IPS-15b (cell line): ENCODE measurements around the gene USP38.
"Not testable (repeated sequence)": the region's sequence is repeated elsewhere in the genome, so short reads cannot be mapped to it uniquely, and the experiment has no call there.

Source experiments
- H3K27me3 ChIP-seq: one replicate; pipeline ENCODE4 v1.6.1; 2013; ENCODE audit warnings: low read length; ENCODE audit not compliant: control insufficient read depth, insufficient read depth
- H3K36me3 ChIP-seq: one replicate; pipeline ENCODE4 v1.6.1; 2013; ENCODE audit warnings: low read length; ENCODE audit not compliant: control insufficient read depth, insufficient read depth
- H3K4me1 ChIP-seq: one replicate; pipeline ENCODE4 v1.6.1; 2013; ENCODE audit warnings: mild to moderate bottlenecking, low read length; ENCODE audit not compliant: control insufficient read depth, insufficient read depth
- H3K4me3 ChIP-seq: one replicate; pipeline ENCODE4 v1.5.1; 2013; ENCODE audit warnings: low read depth, low read length
- H3K9ac ChIP-seq: one replicate; pipeline ENCODE4 v1.6.1; 2013; ENCODE audit warnings: low read depth, mild to moderate bottlenecking, low read length
- H3K9me3 ChIP-seq: one replicate; pipeline ENCODE4 v1.6.1; 2013; ENCODE audit warnings: mild to moderate bottlenecking, low read length; ENCODE audit not compliant: control insufficient read depth, insufficient read depth

USP38 gene

GRCh38 chr4:143215873-143216272 is 31.2 kb downstream of the USP38 start:
- peaks cover 3% of the 10 kb centered on the region for H3K36me3 ChIP-seq
- H3K9me3 ChIP-seq = no peaks in the 10 kb centered on the region
- no peak overlapping the region for H3K9ac ChIP-seq
- H3K4me3 ChIP-seq = no peak overlapping the region
- no peaks in the 10 kb centered on the region for H3K27me3 ChIP-seq
- H3K4me1 ChIP-seq = no peaks in the 10 kb centered on the region

- H3K4me1 ChIP-seq = no peaks in the 10 kb centered on the region
- H3K36me3 ChIP-seq = no peaks in the 10 kb centered on the region
- H3K27me3 ChIP-seq = no peaks in the 10 kb centered on the region
- H3K9ac ChIP-seq = no peak overlapping the region
- no peaks in the 10 kb centered on the region for H3K9me3 ChIP-seq
- H3K4me3 ChIP-seq = no peak overlapping the region
Observed at GRCh38 chr4:143224255-143224654, 39.5 kb downstream of the USP38 start.

GRCh38 chr4:143225167-143225566 is 40.5 kb downstream of the USP38 start:
- Histone ChIP-seq H3K27me3 (no peaks in the 10 kb centered on the region), H3K4me3 (no peak overlapping the region), H3K9ac (no peak overlapping the region), H3K36me3 (no peaks in the 10 kb centered on the region), H3K9me3 (no peaks in the 10 kb centered on the region), H3K4me1 (no peaks in the 10 kb centered on the region)

- Histone ChIP-seq H3K4me1 (no peaks in the 10 kb centered on the region), H3K4me3 (no peak overlapping the region), H3K9ac (no peak overlapping the region), H3K9me3 (no peaks in the 10 kb centered on the region), H3K36me3 (no peaks in the 10 kb centered on the region), H3K27me3 (no peaks in the 10 kb centered on the region)
Observed at GRCh38 chr4:143230683-143231082, 46.0 kb downstream of the USP38 start.

- Histone ChIP-seq H3K4me1 (no peaks in the 10 kb centered on the region), H3K27me3 (no peaks in the 10 kb centered on the region), H3K4me3 (no peak overlapping the region), H3K9me3 (no peaks in the 10 kb centered on the region), H3K9ac (no peak overlapping the region), H3K36me3 (no peaks in the 10 kb centered on the region)
Observed at GRCh38 chr4:143232277-143232676, 47.6 kb downstream of the USP38 start.

- no peaks in the 10 kb centered on the region for H3K36me3 ChIP-seq
- H3K9me3 ChIP-seq = no peaks in the 10 kb centered on the region
- no peak overlapping the region for H3K4me3 ChIP-seq
Observed at GRCh38 chr4:143234153-143234552, 49.4 kb downstream of the USP38 start.

GRCh38 chr4:143237195-143237594 is 52.5 kb downstream of the USP38 start:
- H3K4me1 ChIP-seq, H3K9ac ChIP-seq, H3K9me3 ChIP-seq, H3K4me3 ChIP-seq, H3K36me3 ChIP-seq, H3K27me3 ChIP-seq: not testable (repeated sequence)

More at GRCh38 chr4:143234153-143234552, 49.4 kb downstream of the USP38 start:
- Histone ChIP-seq H3K27me3 (no peaks in the 10 kb centered on the region), H3K4me1 (no peaks in the 10 kb centered on the region), H3K9ac (no peak overlapping the region)

GRCh38 chr4:143240939-143241679 is 56.4 kb downstream of the USP38 start:
- Histone ChIP-seq H3K36me3 (no peaks in the 10 kb centered on the region), H3K9me3 (no peaks in the 10 kb centered on the region), H3K27me3 (no peaks in the 10 kb centered on the region), H3K9ac (no peak overlapping the region), H3K4me3 (no peak overlapping the region), H3K4me1 (no peaks in the 10 kb centered on the region)

GRCh38 chr4:143241892-143242291 is 57.2 kb downstream of the USP38 start:
- Histone ChIP-seq H3K27me3 (no peaks in the 10 kb centered on the region), H3K4me3 (no peak overlapping the region), H3K4me1 (no peaks in the 10 kb centered on the region), H3K9ac (no peak overlapping the region), H3K9me3 (no peaks in the 10 kb centered on the region), H3K36me3 (no peaks in the 10 kb centered on the region)

- H3K9ac ChIP-seq = no peak overlapping the region
- H3K27me3 ChIP-seq = no peaks in the 10 kb centered on the region
- H3K9me3 ChIP-seq = no peaks in the 10 kb centered on the region
- no peaks in the 10 kb centered on the region for H3K4me1 ChIP-seq
- no peaks in the 10 kb centered on the region for H3K36me3 ChIP-seq
- no peak overlapping the region for H3K4me3 ChIP-seq
Observed at GRCh38 chr4:143243041-143243440, 58.3 kb downstream of the USP38 start.

GRCh38 chr4:143246977-143247376 is 62.3 kb downstream of the USP38 start:
- Histone ChIP-seq H3K9ac (no peak overlapping the region), H3K36me3 (no peaks in the 10 kb centered on the region)

GRCh38 chr4:143247866-143248265 is 63.1 kb downstream of the USP38 start:
- H3K4me1 ChIP-seq = no peaks in the 10 kb centered on the region
- no peaks in the 10 kb centered on the region for H3K36me3 ChIP-seq
- H3K9me3 ChIP-seq = no peaks in the 10 kb centered on the region
- no peaks in the 10 kb centered on the region for H3K27me3 ChIP-seq
- H3K4me3 ChIP-seq = no peak overlapping the region
- H3K9ac ChIP-seq = no peak overlapping the region

More at GRCh38 chr4:143246977-143247376, 62.3 kb downstream of the USP38 start:
- no peaks in the 10 kb centered on the region for H3K4me1 ChIP-seq
- H3K27me3 ChIP-seq = no peaks in the 10 kb centered on the region
- no peaks in the 10 kb centered on the region for H3K9me3 ChIP-seq
- H3K4me3 ChIP-seq = no peak overlapping the region
